Endothelial cell of umbilical vein (primary cell): ENCODE measurements around the gene ADAM33. TPM values are rescaled to one million over a fixed set of nuclear protein-coding genes. Genes with fewer than 3 reads are reported as not detected.
A peak's percentile ranks its signal among the peaks of the same experiment; 100 is the strongest.

Experiments used
- BruUV-seq: library from RNA; stranded (reverse); fragments of 400-500 nt; replicated peaks from 2 replicates; lab custom pipeline; 2021; lab: Mats Ljungman, UMichigan
- CTCF ChIA-PET: fragments of 300-600, 350-600 bp; sonication (Branson Sonifier 250); formaldehyde crosslinking; loops from one replicate; lab custom pipeline; 2021; ENCODE audit warnings: antibody characterized with exemption, inconsistent platforms; lab: Charles Lee
- POLR2A ChIA-PET: fragments of 300-600, 350-600 bp; sonication (Branson Sonifier 250); formaldehyde crosslinking; loops from one replicate; lab custom pipeline; 2021; ENCODE audit warnings: antibody characterized with exemption, inconsistent platforms; lab: Charles Lee
- DNase-seq: peaks from one replicate; pipeline ENCODE4 v3.0.0-alpha.2; 2011; ENCODE audit warnings: low read depth, low spot score
- FAIRE-seq: peaks from 2 replicates; lab custom pipeline; 2011; peaks lifted over from hg19 to GRCh38; lab: Jason Lieb, UNC
- H2AFZ ChIP-seq: 2 replicates; pipeline ENCODE4 v1.6.0; 2012; ENCODE audit warnings: low read depth, low read length, control low read depth, inconsistent platforms
- H3K27ac ChIP-seq: 2 replicates; pipeline ENCODE4 v1.5.1; 2011; ENCODE audit warnings: low read depth, mild to moderate bottlenecking, control low read depth, low read length, moderate library complexity; ENCODE audit not compliant: insufficient read depth
- H3K27me3 ChIP-seq, 2 experiments: 2 replicates each; pipeline versions ENCODE4 v1.6.0 to v1.6.1; 2011; ENCODE audit warnings: low read length in 2 of 2, mixed read lengths in 1 of 2; ENCODE audit not compliant: control insufficient read depth in 2 of 2, insufficient read depth in 2 of 2
- H3K36me3 ChIP-seq, 2 experiments: 2 replicates in 1 of 2; 3 replicates in 1 of 2; pipeline ENCODE4 v1.5.1; 2011; ENCODE audit warnings: low read length in 2 of 2, mild to moderate bottlenecking in 1 of 2, moderate library complexity in 1 of 2; ENCODE audit not compliant: control insufficient read depth in 2 of 2, insufficient read depth in 2 of 2; ENCODE audit errors: extremely low read depth in 1 of 2
- H3K4me1 ChIP-seq: 3 replicates; pipeline ENCODE4 v1.5.1; 2011; ENCODE audit warnings: mild to moderate bottlenecking, low read length; ENCODE audit not compliant: control insufficient read depth, insufficient read depth; ENCODE audit errors: extremely low read depth
- H3K4me2 ChIP-seq: 2 replicates; pipeline ENCODE4 v1.6.1; 2011; ENCODE audit warnings: low read length, control low read depth, mixed read lengths; ENCODE audit not compliant: insufficient read depth
- H3K4me3 ChIP-seq, 3 experiments: fragments of 200-600 bp in 1 of 3; sonication (generic), shearing (Covaris generic) in 1 of 3; replicated peaks in 1 of 3; 2 replicates each; pipeline ENCODE4 v1.5.1; 2011 to 2016; ENCODE audit warnings: control low read depth in 3 of 3, low read length in 3 of 3, mild to moderate bottlenecking in 2 of 3, inconsistent platforms in 1 of 3, low read depth in 1 of 3, moderate library complexity in 1 of 3; ENCODE audit not compliant: insufficient read depth in 1 of 3
- H3K79me2 ChIP-seq: 2 replicates; pipeline ENCODE4 v1.6.0; 2012; ENCODE audit warnings: low read length, inconsistent platforms; ENCODE audit not compliant: control insufficient read depth, insufficient read depth
- H3K9ac ChIP-seq: replicated peaks from 2 replicates; pipeline ENCODE3; 2011; ENCODE audit warnings: low read length, control low read depth; ENCODE audit not compliant: insufficient read depth; ENCODE audit errors: extremely low read depth
- H3K9me1 ChIP-seq: replicated peaks from 3 replicates; pipeline ENCODE4 v1.6.0; 2011; ENCODE audit warnings: mild to moderate bottlenecking, low read length; ENCODE audit not compliant: control insufficient read depth, insufficient read depth; ENCODE audit errors: extremely low read depth
- H3K9me3 ChIP-seq: replicated peaks from 2 replicates; pipeline ENCODE4 v1.5.1; 2012; ENCODE audit warnings: low read length, inconsistent platforms; ENCODE audit not compliant: control insufficient read depth, insufficient read depth
- H4K20me1 ChIP-seq: replicated peaks from 2 replicates; pipeline ENCODE3; 2011; ENCODE audit warnings: mild to moderate bottlenecking, low read length; ENCODE audit not compliant: control insufficient read depth, insufficient read depth; ENCODE audit errors: extremely low read depth
- EZH2 ChIP-seq: IDR thresholded peaks from 2 replicates; pipeline ENCODE4 v1.6.1; 2012; ENCODE audit warnings: borderline replicate concordance, low read depth, mild to moderate bottlenecking, moderate library complexity, low read length, inconsistent platforms; ENCODE audit not compliant: severe bottlenecking
- GATA2 ChIP-seq: IDR thresholded peaks from 2 replicates; pipeline ENCODE4 v1.7.0; 2011; ENCODE audit warnings: low read depth, mild to moderate bottlenecking, moderate library complexity, mixed read lengths, low read length; ENCODE audit not compliant: insufficient read length, insufficient read depth
- JUN ChIP-seq: IDR thresholded peaks from 2 replicates; pipeline ENCODE4 v1.6.1; 2011; ENCODE audit warnings: borderline replicate concordance, low read depth; ENCODE audit not compliant: insufficient read length, insufficient read depth
- dilution Hi-C: fragments of 300-500 bp; cut with MboI; formaldehyde crosslinking; loops from one replicate; pipeline ENCODE4 v1.15.0; 2019; ENCODE audit warnings: low sequenced_read_pairs; ENCODE audit not compliant: extremely low pct_ligation_motif_present
- intact Hi-C: fragments of 100-400 bp; cut with micrococcal nuclease; formaldehyde crosslinking; loops from one replicate; pipeline ENCODE4 v1.10.0; 2022
- polyA plus RNA-seq, 4 experiments: library from polyadenylated mRNA; depleted of rRNA in 3 of 4; stranded (reverse) in 3 of 4; unstranded in 1 of 4; fragments of >200 nt; gene quantifications; 2 replicates each; pipeline versions ENCODE4 v1.2.1 to v1.2.3, GENCODE V29; 2011 to 2012; ENCODE audit warnings: missing spikeins in 1 of 4
- total RNA-seq: library from RNA; stranded (reverse); gene quantifications from 2 replicates; pipeline ENCODE4 v1.2.3, GENCODE V29; 2021
- TF ChIP-seq, protein P1 (sequence below), 2 donors: IDR thresholded peaks; 1 replicate in 1 of 2; 2 replicates in 1 of 2; pipeline ENCODE4 v1.5.1; 2011; ENCODE audit warnings: low read length in 2 of 2, mild to moderate bottlenecking in 2 of 2, moderate library complexity in 2 of 2, control low read depth in 1 of 2, inconsistent platforms in 1 of 2, low read depth in 1 of 2; ENCODE audit not compliant: insufficient read depth in 1 of 2; ENCODE audit errors: extremely low read depth in 1 of 2

ADAM33 gene
- total and polyA plus RNA-seq, 2 donors (not counting 3 experiments of a cell fraction or from before 2014, with no cell fraction given): 0.06 to 0.18 TPM

GRCh38 chr20:3710703-3711483, 29.1 kb upstream of the ADAM33 start:
- H2AFZ ChIP-seq: no peak overlapping the region
- FAIRE-seq: peak; percentile 49
- H3K9ac ChIP-seq: no peak overlapping the region
- H3K36me3 ChIP-seq: no peaks in the 10 kb centered on the region
- H4K20me1 ChIP-seq: no peaks in the 10 kb centered on the region
- CTCF ChIA-PET: interaction anchor here (0.6 to 5.7 kb wide), 45 partner anchors 9 to 657 kb away, joined by 3 to 346 read pairs (median 5); partner anchors contain the start of genes ADAM33, ADISSP, HSPA12B and SPEF1
- no peaks in the 10 kb centered on the region for H3K9me3 ChIP-seq
- H3K27me3 ChIP-seq: no peaks in the 10 kb centered on the region
- no peaks in the 10 kb centered on the region for H3K79me2 ChIP-seq
- POLR2A ChIA-PET: interaction anchor here (1.6 kb wide), 1 partner anchor 35 kb away, joined by 4 read pairs; no protein-coding TSS in a partner anchor
- dilution Hi-C loops (no loop called here), intact Hi-C loops (loop anchor here (1.0 kb wide), 1 partner anchor 35 kb away; no protein-coding TSS in a partner anchor)
- no peak overlapping the region for H3K27ac ChIP-seq
- no peak for TF ChIP-seq EZH2
- TF ChIP-seq, protein P1, sequence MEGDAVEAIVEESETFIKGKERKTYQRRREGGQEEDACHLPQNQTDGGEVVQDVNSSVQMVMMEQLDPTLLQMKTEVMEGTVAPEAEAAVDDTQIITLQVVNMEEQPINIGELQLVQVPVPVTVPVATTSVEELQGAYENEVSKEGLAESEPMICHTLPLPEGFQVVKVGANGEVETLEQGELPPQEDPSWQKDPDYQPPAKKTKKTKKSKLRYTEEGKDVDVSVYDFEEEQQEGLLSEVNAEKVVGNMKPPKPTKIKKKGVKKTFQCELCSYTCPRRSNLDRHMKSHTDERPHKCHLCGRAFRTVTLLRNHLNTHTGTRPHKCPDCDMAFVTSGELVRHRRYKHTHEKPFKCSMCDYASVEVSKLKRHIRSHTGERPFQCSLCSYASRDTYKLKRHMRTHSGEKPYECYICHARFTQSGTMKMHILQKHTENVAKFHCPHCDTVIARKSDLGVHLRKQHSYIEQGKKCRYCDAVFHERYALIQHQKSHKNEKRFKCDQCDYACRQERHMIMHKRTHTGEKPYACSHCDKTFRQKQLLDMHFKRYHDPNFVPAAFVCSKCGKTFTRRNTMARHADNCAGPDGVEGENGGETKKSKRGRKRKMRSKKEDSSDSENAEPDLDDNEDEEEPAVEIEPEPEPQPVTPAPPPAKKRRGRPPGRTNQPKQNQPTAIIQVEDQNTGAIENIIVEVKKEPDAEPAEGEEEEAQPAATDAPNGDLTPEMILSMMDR (IDR thresholded peaks at IDR 0.05; ENCODE audit: extremely low read depth in 1 of 2, insufficient read depth in 1 of 2, low read depth in 1 of 2, low read length in 2 of 2): peak; percentile 91 to 97
- H3K4me2 ChIP-seq: no peak overlapping the region
- no peaks in the 10 kb centered on the region for H3K9me1 ChIP-seq
- H3K4me3 ChIP-seq: no peak overlapping the region
- no peaks in the 10 kb centered on the region for H3K4me1 ChIP-seq
- peak; percentile 58 for DNase-seq
- no TSS peak for BruUV-seq

- POLR2A ChIA-PET: interaction anchor here (1.6 kb wide), 1 partner anchor 34 kb away, joined by 4 read pairs; no protein-coding TSS in a partner anchor
- dilution Hi-C loops: no loop called here
- no peak overlapping the region for H3K9ac ChIP-seq
- no peaks in the 10 kb centered on the region for H3K36me3 ChIP-seq
- H3K79me2 ChIP-seq: no peaks in the 10 kb centered on the region
- no peak for FAIRE-seq
- H3K4me1 ChIP-seq: no peaks in the 10 kb centered on the region
- no peaks in the 10 kb centered on the region for H4K20me1 ChIP-seq
- TF ChIP-seq EZH2 (no peak), JUN (no peak), GATA2 (no peak)
- TF ChIP-seq, protein P1 (IDR thresholded peaks at IDR 0.05; ENCODE audit: extremely low read depth in 1 of 2, insufficient read depth in 1 of 2, low read depth in 1 of 2, low read length in 2 of 2): peak in 1 of 2 donors; percentile 5
- no peaks in the 10 kb centered on the region for H3K9me1 ChIP-seq
- H3K9me3 ChIP-seq: no peaks in the 10 kb centered on the region
- H3K4me3 ChIP-seq: no peak overlapping the region
- no peak overlapping the region for H2AFZ ChIP-seq
- H3K27ac ChIP-seq: no peak overlapping the region
- CTCF ChIA-PET: interaction anchor here (0.7 to 5.7 kb wide), 34 partner anchors 8 to 493 kb away, joined by 3 to 346 read pairs (median 6); partner anchors contain the start of genes ADAM33, ADISSP, HSPA12B and SPEF1
- no TSS peak for BruUV-seq
- DNase-seq: no peak
- no peak overlapping the region for H3K4me2 ChIP-seq
- intact Hi-C loops: no loop called here
- H3K27me3 ChIP-seq: no peaks in the 10 kb centered on the region
Measured at GRCh38 chr20:3710011-3710466, 28.2 kb upstream of the ADAM33 start.
